Measurements from ENCODE around the gene TTC17.
"Not testable (repeated sequence)": the region's sequence is repeated elsewhere in the genome, so short reads cannot be mapped to it uniquely, and the experiment has no call there.

Gene TTC17

DNA sequence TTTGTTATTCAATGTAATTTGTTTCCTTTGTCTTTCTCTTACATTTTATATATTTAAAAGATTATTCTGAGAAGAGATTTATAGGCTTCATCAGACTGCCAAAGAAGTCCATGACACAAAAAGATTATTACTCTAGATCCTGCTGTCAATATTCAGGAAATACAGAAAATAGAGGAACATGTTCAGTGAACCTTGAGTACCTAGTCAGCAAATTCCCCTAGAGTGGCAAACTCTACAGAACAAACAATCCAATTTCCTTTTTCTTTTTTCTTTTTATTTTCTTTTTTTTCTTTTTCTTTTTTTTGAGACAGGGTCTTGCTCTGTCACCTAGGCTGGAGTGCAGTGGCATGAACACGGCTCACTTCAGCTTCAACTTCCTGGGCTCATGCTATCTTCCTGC lies 23.9 kb downstream of the TTC17 start:
- DNase-seq (ENCODE audit: low read depth), result no peak

DNA sequence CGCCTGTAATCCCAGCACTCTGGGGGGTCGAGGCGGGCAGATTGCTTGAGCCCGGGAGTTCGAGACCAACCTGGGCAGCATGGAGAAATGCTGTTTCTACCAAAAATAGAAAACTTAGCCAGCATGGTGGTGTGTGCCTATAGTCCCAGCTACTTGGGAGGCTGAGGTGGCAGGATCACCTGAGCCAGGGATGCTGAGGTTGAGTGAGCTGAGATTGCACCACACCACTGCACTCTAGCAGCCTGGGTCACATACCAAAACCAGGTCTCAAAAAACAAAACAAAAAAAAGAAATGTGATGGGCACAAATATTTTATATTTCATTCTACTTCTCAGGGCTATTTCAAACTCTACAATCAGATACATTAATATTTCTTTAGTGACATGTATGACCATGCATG lies 25.7 kb downstream of the TTC17 start:
- DNase-seq (ENCODE audit: low read depth), result no peak

DNA sequence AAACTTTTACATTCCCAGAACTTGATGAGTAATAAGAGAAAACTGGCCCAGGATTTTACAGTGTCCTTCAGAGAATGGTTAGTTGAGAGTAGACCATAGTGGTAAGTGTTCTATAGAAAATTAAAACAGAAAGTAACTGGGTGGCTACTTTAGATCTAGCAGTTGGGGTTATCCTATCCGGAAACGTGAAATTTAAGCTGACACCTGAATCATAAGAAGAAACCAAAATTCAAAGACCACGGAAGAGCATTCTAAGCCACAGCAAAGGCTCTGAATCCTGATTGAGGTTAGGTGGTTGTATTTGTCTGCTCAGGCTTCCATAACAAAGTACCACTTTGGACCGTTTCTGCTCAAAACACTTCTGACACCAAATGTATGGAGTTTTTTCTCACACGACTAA lies 34.0 kb downstream of the TTC17 start:
- DNase-seq (ENCODE audit: low read depth), result no peak

DNA sequence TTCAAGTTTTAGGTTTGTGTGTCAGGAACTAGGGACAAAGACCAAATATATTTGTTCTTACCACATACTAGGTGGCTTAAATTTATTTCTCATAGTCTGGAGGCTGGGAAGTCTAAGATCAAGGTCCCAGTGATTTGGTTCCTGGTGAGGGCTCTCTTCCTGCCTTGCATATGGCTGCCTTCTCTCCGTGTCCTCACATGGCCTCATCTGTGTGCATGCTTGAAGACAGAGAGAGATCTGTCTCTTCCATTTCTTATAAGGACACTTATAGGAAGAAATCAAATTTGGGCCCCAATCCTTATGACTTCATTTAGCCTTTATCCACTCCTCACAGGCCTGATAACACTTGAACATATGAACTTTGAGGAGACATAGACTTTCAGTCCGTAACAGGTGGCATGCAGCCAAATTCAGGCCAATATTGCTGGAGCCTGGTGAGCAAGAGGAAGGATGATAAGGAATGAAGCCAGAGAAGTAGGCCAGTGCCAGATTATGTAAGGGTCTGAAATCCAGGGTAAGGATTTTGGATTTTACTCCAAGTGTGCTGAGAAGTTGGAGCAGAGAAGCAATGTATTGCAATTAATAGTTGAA lies 35.1 kb downstream of the TTC17 start:
- DNase-seq (ENCODE audit: low read depth), result no peak

DNA sequence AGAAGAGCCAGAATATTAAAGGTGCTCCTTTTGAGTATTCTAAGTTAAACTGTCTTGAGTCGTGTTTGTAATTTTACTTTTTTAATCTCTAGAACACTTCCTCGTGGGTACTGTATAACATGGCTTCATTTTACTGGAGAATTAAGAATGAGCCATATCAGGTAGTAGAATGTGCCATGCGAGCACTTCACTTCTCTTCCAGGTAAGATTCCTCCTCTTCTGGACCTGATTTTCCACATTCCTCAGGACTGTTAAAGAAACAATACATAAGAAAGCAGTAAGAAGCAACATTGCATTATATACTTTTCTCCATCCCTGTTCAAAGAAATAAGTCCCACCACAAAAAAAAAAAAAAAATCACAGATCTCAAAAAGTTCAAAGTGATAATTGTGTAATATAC lies 37.9 kb downstream of the TTC17 start:
- no peak for DNase-seq (ENCODE audit: low read depth)

DNA sequence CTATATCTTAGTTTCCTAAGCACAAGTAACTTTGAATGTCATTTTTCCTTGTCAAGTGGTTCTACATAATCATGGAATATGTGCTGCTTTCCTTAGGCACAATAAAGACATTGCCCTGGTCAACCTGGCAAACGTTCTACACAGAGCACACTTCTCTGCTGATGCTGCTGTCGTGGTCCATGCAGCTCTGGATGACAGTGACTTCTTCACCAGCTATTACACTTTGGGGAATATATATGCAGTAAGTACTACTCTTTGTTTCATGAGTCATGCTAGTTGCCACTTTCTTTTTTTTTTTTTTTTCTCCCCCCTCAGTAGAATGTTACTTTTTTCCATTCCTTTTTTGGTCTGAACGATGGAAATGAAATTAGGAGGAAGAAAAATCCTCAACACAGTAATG lies 38.5 kb downstream of the TTC17 start:
- no peak for DNase-seq (ENCODE audit: low read depth)

DNA sequence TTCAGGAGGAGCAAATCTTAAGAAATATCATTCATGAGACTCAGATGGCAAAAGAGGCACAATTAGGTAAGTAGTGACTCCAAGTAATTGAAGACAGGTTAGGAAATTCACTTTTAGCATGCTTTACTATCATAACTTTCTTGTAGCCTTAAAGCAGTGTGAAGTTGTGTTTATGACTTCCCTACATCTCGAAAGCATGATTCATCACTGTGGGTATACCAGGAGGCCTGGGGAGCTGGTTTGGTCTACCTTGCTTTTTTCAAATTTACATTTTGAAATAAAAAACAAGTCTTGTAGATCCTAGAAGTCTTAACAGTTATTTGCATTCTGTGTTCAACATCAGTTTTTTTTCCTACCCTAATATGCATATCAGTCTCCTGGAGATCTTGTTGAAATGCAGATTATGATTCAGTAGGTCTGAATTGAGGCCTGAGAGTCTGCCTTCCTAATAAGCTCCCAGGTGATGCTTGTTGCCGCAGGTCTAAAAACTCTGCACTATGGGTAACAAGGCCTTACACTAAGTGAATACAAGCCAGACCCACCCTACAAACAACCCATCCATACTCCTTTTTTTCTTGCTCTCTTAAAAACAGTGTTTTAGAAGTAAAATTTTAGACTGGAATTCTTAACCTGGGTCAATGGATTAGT lies 41.4 kb downstream of the TTC17 start:
- DNase-seq (ENCODE audit: low read depth), result no peak

DNA sequence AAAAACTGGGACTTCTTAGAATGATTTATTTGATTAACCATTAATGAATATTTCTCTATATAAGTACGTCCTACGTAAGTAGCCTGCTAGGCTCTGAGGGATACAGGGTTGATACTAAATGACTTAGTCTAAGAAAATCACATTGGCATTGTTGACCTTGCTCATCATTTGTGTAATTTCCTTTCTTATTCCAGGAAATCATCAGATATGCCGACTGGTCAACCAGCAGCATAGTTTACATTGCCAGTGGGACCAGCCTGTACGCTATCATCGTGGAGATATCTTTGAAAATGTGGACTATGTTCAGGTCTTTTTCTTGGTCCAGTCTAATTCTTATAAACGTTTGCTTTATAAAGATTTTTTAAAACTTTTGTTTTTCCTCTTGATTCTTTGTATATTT lies 42.5 kb downstream of the TTC17 start:
- DNase-seq (ENCODE audit: low read depth), result no peak

DNA sequence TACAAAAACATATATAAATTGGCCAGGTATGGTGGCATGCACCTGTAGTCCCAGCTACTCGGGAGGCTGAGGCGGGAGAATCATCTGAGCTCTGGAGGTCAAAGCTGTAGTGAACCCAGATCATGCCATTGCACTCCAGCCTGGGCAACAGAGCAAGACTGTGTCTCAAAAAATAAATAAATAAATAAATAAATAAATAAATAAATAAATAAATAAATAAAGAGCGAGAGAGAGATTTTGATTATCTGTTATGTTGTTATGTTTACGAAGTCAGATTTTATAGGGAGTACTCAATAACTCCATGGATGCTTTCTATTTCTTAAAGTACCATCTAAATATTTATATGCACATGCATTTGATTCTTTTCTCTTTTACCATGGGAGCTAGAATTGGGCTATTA lies 43.1 kb downstream of the TTC17 start:
- DNase-seq (ENCODE audit: low read depth), result not testable (repeated sequence)

DNA sequence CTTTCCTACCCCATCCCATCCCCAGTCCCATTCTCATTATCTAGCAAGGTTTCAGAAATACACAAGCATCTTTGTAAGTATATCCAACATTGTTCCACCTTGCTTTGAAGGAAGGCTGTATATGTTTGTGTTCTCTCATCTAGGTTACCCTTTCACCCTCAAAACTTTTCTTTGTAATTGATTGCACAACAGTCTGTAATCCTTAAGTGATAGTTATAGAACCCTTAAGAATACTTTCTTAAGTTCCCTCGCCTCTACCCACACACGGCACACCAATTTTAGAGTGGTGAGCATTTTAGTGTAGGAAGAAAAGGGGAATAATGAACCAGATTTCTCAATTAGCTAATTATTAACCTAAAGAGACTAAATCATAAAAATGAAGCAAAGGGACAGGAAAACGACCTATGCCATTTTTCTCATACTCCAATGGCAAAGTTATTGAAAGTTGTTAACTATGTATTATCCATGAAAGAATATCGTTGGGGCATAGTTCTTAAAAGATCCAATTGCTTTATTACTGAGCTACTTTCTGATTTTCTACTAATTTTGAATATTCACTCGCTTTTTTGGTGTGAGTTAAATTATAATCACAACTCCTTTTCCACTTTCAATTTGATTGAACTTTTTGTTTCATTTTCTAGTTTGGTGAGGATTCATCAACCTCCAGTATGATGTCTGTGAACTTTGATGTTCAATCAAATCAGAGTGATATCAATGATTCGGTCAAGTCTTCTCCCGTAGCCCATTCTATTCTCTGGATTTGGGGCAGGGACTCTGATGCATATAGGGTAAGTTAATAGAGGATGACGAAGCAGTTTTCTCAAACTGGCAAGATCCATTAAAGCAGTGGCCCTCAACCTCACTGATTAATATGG lies 44.9 kb downstream of the TTC17 start:
- no peak for DNase-seq (ENCODE audit: low read depth)

DNA sequence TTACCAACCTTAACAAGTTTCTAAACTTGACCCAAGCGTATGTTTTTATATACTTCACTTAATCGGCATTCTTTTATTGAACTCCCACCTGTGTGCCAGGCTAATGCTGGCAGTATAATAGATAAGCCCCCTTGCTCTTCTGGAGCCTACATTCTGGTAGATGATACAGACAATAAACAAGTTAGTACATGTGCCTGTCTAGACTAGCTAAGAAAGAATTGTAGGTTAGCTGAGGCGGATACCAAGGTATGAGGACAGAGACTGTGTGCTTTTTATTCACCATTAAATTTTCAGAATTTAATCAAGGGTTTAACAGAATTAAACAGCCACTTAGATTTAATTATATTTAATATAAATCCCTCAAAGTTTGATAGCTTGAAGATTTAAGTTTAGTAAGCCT lies 45.7 kb downstream of the TTC17 start:
- no peak for DNase-seq (ENCODE audit: low read depth)

DNA sequence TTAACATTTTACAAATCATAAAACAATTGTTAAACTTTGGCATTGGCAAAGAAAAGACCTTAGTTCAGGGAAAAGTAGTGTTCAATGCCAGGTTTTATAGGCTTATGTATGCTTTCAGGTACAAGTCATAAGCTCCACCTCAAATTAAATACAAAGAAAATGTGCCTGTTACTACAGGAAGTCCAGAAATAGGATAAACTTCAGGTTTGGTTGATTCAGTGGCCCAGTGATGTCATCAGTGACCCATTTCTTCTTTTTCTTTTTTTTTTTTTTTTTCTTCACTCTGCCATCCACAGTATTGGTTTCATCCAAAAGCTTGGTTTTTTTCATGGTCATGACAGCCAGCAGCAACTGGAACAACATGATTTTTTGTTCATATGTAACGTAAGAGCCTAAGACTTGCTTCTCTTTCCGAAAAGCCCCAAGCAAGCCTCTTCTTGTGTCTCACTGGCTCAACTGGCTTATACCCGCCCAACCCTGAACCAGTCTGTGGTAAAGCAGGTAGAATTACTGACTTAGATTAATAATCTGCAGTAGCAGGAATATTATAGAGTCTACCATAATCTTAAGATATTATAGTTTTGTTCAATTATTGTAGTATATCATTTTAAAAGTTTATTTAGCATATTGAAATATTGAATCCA lies 46.2 kb downstream of the TTC17 start:
- no peak for DNase-seq (ENCODE audit: low read depth)

DNA sequence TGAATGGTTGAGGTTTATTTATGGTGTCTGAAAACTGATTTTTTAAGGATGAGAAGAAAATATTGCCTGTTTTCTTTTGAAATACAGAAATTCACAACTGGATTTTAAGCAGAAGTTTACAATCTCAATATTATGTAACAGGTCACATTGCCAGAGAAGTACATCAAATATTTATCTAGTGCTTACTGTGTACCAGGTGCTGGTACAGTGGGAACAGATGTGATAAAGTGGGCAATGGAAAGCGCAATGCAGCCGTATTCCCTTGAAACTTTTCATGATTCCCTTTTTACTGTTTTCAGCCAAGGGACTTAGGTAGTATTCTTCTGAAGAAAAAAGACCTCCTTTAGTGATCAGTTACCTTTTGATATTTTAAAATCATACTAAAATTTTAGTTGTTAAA lies 49.6 kb downstream of the TTC17 start:
- no peak for DNase-seq (ENCODE audit: low read depth)

DNA sequence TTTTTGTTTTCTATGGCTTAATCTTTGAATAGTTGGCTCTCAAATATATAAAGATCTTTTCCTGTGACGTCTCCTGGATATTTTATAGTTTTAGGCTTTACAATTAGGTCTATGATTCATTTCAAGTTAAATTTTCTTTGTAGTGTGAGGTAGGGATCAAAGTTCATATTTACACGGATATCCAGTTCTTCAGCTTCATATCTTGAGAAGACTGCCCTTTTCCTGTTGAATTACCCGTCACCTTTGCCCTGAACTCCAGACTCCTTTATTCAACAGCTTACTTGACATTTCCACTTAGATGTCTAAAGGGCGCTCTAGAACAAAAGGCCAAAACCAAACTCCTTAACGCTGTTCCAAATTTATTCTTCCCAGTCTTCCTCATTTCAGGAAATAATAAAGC lies 51.7 kb downstream of the TTC17 start:
- no peak for DNase-seq (ENCODE audit: low read depth)

DNA sequence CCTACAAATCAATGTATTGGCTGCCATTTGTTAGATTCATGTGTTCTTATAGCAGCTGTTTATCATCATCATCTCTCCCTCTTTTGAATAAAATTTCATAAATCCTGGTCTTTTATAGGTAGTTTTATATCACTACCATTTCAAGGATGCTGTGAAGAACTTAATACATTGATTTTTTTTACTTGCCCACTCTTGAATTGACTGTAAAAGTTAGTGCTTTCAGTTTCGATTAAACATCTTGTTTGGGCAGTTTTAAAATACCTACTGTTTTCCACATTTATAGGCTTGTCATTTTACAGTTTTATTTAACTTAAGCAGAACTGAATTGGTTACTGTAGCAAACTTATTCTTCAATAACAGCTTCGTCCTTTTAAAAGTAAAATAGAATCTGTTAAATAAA lies 59.5 kb downstream of the TTC17 start:
- DNase-seq (ENCODE audit: low read depth), result no peak

DNA sequence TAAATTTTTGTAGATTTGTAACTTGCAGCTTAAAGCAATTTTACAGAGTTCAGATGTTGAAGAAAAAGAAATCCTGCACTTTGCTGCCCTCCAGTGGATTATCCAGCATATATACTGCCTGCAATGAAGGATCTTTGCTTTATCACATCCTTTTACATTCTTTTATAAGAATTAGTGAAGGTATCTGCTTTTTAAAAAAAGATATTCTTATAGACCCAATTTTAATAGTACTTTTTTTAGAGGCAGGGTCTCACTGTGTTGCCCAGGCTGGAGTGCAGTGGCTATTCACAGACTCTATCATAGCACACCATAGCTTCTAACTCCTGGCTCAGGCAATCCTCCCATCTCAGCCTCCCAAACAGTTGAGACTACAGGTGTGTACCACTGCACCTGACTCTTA lies 60.7 kb downstream of the TTC17 start:
- DNase-seq (ENCODE audit: low read depth), result no peak

DNA sequence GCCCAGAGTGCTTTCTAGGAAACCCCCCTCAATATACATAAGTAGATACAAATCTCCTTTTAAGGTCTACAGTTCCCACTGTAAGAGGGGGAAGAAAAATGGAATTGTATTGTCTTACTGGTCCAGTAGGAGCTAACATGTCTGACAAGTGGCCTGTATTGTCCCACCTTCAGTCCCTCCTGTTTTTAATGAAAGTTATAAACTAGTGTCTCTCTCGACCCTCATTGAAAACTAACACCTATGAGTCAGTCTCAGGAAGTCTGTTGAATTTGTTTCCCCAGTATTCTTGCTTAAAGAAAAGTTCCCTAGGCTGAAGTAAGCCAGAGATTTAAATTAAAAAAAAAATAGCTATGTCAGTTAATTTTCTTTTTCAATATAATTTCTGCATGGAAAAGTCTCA lies 69.3 kb downstream of the TTC17 start:
- no peak for DNase-seq (ENCODE audit: low read depth)

DNA sequence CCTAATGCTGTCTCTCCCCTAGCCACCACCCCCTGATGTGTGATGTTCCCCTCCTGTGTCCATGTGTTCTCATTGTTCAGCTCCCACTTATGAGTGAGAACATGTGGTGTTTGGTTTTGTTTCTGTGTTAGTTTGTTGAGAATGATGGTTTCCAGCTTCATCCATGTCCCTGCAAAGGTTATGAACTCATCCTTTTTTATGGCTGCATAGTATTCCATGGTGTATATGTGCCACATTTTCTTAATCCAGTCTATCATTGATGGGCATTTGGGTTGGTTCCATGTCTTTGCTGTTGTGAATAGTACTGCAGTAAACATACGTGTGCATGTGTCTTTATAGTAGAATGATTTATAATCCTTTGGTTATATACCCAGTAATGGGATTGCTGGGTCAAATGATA lies 72.2 kb downstream of the TTC17 start:
- not testable (repeated sequence) for DNase-seq (ENCODE audit: low read depth)

DNA sequence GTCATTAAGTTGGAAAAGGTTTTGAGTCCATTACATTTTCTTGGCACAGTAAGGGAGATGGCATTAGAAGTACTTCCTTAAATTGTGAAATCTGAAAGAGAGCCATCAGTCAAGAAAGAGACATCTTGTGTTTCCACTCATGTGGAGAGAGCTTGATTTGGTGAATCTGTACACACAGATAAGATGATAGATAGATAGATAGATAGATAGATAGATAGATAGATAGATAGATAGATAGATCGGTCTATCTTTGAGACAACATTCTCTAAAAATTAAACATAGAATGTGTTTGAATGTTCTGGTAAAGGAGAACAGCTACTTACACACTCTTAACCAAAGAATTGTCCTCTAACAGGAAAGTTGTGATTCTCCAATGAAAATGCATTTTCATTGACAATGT lies 76.2 kb downstream of the TTC17 start:
- DNase-seq (ENCODE audit: low read depth), result no peak

DNA sequence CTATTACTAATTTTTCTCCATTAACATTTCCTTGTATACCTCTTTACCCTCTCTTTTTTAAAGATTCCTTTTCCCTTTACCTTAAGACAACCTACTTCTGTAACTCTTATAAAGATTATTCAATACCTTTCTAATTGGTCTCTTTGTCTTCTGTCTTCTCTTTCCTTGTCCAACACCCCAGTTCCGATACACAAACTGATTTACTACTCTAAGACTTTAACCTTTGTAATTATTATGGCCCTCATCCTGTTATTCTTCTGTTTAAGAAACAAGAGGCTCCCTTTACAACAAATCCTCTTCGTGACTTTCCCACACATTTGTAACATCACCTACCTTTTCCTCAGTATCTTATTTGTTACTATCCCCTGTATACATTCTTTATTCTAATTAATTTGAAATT lies 81.8 kb downstream of the TTC17 start:
- DNase-seq (ENCODE audit: low read depth), result no peak

DNA sequence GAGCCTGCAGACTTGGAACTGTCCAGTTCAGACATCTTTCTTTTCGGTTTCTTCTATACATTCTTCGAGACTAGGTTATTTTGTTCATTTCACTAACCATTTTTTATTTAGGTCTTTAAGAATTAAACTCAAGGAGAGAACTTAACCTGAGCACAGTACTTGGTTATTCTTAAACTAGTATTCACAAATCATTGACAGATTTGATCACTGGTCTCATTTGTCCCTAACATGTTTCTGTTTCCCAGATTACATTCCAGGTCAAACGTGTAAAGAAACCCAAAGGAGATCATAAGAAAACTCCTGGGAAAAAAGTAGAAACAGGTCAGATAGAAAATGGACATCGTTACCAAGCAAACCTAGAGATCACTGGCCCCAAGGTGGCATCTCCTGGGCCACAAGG lies 85.1 kb downstream of the TTC17 start:
- DNase-seq (ENCODE audit: low read depth), result no peak

DNA sequence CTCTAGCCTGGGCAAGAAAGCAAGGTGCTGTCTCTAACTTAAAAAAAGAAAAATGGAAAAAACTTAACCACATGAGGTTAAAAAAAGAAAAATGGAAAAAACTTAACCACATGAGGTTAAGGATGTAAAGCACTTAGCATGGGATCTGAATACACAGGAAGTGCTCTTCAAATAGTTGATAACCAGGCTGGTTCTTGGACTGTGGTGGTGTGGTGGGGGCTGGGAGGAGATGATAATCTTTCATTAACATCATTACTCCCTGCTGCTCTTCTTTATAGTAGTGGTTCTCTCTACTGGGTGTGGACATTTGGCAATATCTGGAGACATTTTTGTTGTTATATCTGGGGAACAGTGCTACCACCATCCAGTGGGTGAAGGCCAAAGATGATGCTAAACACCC lies 88.4 kb downstream of the TTC17 start:
- DNase-seq (ENCODE audit: low read depth), result no peak

DNA sequence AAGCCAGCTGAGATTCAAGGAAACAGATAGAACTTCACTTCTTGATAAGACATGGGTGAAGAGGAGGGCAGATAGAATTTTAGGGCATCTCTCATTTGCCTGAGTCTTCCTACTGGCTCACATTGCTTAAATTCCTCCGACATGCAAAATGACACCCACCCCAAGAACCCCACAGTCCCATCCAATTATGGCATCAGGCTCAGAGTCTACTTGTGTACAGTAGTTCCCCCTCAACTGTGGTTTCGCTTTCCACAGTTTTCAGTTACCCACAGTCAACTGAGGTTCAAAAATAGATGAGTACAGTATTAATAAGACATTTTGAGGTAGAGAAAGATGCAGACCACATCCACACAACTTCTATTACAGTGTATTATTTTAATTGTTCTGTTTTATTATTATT lies 99.8 kb downstream of the TTC17 start:
- no peak for DNase-seq (ENCODE audit: low read depth)

Data from stimulated activated CD8-positive, alpha-beta memory T cell treated with anti-CD3 and anti-CD28 coated beads, Interleukin-15, amount 100 ng/mL, for 24 hours (primary cell).